WTC11 (cell line): Measurements from ENCODE around the gene UTS2B.
A peak's percentile ranks its signal among the peaks of the same experiment; 100 is the strongest.

Source experiments
- CTCF ChIP-seq: fragments of 200-600 bp; IDR thresholded peaks from 2 replicates; pipeline ENCODE4 v1.8.0; 2022; ENCODE audit warnings: antibody characterized with exemption
- ESRRA ChIP-seq: sonication (generic); formaldehyde crosslinking; IDR thresholded peaks from 2 replicates; pipeline ENCODE4 v1.8.1; 2022; ENCODE audit warnings: mild to moderate bottlenecking, missing genetic modification reagents, borderline replicate concordance
- MXD4 ChIP-seq: fragments of 250-450 bp; sonication (Bioruptor Pico); IDR thresholded peaks from 2 replicates; pipeline ENCODE4 v1.8.0; 2021; ENCODE audit warnings: mild to moderate bottlenecking, moderate library complexity, borderline replicate concordance

GRCh38 chr3:191244242-191244867 lies 86.0 kb downstream of the UTS2B start:
- 0 out of 2 replicates have a peak, but pooled peaks have one; percentile 16 for TF ChIP-seq CTCF
- TF ChIP-seq MXD4 (CRISPR knock-in tag), result no peak
- TF ChIP-seq ESRRA, result no peak
